MCF 10A (cell line): Measurements from ENCODE around the gene KCNAB3. TPM values are rescaled to one million over a fixed set of nuclear protein-coding genes. Genes with fewer than 3 reads are reported as not detected.

Experiments
- BruUV-seq: library from RNA; stranded (reverse); fragments of 400-500 nt; replicated peaks from 2 replicates; lab custom pipeline; 2021; lab: Mats Ljungman, UMichigan
- CTCF ChIA-PET: fragments of 300-600 bp; sonication (Branson Sonifier 250); formaldehyde crosslinking; extraction: SDS; loops from one replicate; lab custom pipeline; 2021; ENCODE audit warnings: antibody characterized with exemption, inconsistent platforms; lab: Yijun Ruan, JAX
- POLR2A ChIA-PET: fragments of 300-600, 350-650 bp; sonication (Branson Sonifier 250); formaldehyde crosslinking; extraction: SDS; loops from one replicate; lab custom pipeline; 2020; ENCODE audit warnings: antibody characterized with exemption, inconsistent platforms; lab: Yijun Ruan, JAX
- DNase-seq: peaks from one replicate; pipeline ENCODE4 v3.0.0-alpha.2; 2018; ENCODE audit not compliant: unreplicated experiment
- H3K27ac Mint-ChIP-seq: one replicate; pipeline ENCODE4 v1.8.0; 2022; ENCODE audit warnings: mild to moderate bottlenecking, low read depth, mixed read lengths; ENCODE audit not compliant: unreplicated experiment
- H3K27me3 Mint-ChIP-seq: one replicate; pipeline ENCODE4 v1.8.0; 2022; ENCODE audit warnings: mixed read lengths; ENCODE audit not compliant: insufficient read depth, unreplicated experiment
- H3K36me3 Mint-ChIP-seq: one replicate; pipeline ENCODE4 v1.8.0; 2022; ENCODE audit warnings: mild to moderate bottlenecking, moderate library complexity, mixed read lengths; ENCODE audit not compliant: insufficient read depth, unreplicated experiment
- H3K4me1 Mint-ChIP-seq: one replicate; pipeline ENCODE4 v1.8.0; 2022; ENCODE audit warnings: mixed read lengths; ENCODE audit not compliant: insufficient read depth, unreplicated experiment
- H3K4me3 Mint-ChIP-seq: one replicate; pipeline ENCODE4 v1.8.0; 2022; ENCODE audit warnings: mild to moderate bottlenecking, moderate library complexity, mixed read lengths; ENCODE audit not compliant: unreplicated experiment
- H3K9me3 Mint-ChIP-seq: one replicate; pipeline ENCODE4 v1.8.0; 2022; ENCODE audit warnings: mixed read lengths; ENCODE audit not compliant: unreplicated experiment
- intact Hi-C: fragments of 100-400 bp; cut with micrococcal nuclease; formaldehyde crosslinking; loops from 2 replicates; pipeline ENCODE4 v1.14.1; 2022
- total RNA-seq: library from RNA; stranded (reverse); gene quantifications from 2 replicates; pipeline ENCODE4 v1.2.3, GENCODE V29; 2022
- TF ChIP-seq, protein P1 (sequence below): fragments of 200-600 bp; IDR thresholded peaks from one replicate; pipeline ENCODE4 v1.8.0; 2022; ENCODE audit warnings: antibody characterized with exemption, mild to moderate bottlenecking; ENCODE audit not compliant: unreplicated experiment

Gene KCNAB3
- total RNA-seq, 1 experiment from 2014 or later: 4.2 TPM

DNA sequence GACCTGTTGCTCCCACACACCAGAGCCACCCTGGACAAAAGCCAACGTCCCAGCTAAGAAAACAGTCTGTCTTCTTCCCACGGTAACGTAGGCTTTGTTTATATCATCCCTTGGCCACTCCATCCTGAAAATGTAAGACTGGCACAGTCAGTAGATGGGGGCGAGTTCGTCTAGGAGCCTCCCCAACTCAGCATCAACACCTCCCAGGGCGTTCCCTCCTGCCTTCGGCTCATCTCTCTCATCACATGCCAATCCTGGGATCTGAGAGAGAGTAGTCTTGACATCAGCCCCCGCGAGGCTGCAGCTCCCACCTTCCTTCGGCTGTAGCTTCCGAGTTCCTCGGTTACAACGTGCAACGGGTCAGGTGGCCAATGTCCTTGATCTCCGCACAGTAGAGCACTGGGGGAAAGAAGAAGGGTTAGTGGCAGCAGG lies 14.5 kb downstream of the KCNAB3 start:
- Mint-ChIP-seq H3K4me3 (peak overlapping the region; percentile 93), H3K4me1 (peaks cover 26% of the 10 kb centered on the region), H3K27ac (peak overlapping the region; percentile 95), H3K27me3 (no peaks in the 10 kb centered on the region), H3K36me3 (peaks cover 36% of the 10 kb centered on the region), H3K9me3 (no peaks in the 10 kb centered on the region)
- peak; percentile 52 for DNase-seq
- TF ChIP-seq, protein P1, sequence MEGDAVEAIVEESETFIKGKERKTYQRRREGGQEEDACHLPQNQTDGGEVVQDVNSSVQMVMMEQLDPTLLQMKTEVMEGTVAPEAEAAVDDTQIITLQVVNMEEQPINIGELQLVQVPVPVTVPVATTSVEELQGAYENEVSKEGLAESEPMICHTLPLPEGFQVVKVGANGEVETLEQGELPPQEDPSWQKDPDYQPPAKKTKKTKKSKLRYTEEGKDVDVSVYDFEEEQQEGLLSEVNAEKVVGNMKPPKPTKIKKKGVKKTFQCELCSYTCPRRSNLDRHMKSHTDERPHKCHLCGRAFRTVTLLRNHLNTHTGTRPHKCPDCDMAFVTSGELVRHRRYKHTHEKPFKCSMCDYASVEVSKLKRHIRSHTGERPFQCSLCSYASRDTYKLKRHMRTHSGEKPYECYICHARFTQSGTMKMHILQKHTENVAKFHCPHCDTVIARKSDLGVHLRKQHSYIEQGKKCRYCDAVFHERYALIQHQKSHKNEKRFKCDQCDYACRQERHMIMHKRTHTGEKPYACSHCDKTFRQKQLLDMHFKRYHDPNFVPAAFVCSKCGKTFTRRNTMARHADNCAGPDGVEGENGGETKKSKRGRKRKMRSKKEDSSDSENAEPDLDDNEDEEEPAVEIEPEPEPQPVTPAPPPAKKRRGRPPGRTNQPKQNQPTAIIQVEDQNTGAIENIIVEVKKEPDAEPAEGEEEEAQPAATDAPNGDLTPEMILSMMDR: no peak
- no TSS peak for BruUV-seq
- intact Hi-C loops: loop anchor here (1.0 kb wide), 1 partner anchor 17 kb away; the partner anchor contains the start of gene CNTROB
- ChIA-PET CTCF (interaction anchor here (0.6 to 9.4 kb wide), 5 partner anchors 17 to 384 kb away, joined by 3 to 145 read pairs (median 4); partner anchors contain the start of genes CNTROB and TRAPPC1), POLR2A (interaction anchor here (0.6 to 6.3 kb wide), 27 partner anchors 9 to 478 kb away, joined by 3 to 103 read pairs (median 5); partner anchors contain the start of genes CHD3, CNTROB, TP53 and TRAPPC1)

DNA sequence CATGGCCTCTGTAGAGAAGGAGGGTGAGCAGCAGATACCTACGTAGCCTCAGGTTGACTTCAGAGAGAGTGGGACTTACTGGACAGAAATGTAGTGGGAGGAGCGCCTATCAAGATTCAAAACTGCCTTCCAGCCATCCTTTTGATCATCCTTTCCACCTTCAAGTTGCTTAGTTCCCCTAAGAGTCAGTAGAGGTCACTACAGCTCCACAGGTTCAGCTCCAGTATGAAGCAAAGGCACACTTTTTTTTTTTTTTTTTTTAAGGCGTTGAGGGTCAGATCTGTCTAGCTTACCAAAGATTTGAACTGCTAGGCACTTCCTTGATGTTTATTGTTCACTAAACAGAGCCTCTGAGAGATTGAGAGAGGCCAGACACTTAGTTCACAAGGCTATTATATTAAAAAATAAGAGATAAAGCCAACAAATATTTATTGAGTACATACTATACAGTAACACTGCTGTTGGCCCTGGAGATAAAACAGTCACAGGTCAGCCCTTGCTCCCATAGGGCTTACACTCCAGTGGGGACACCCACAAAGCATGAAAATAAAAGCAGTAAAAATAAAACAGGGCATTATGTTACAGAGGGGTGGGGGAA lies 16.6 kb downstream of the KCNAB3 start:
- no TSS peak for BruUV-seq
- ChIA-PET POLR2A (interaction anchor here (0.6 to 1.8 kb wide), 7 partner anchors 19 to 207 kb away, joined by 3 to 11 read pairs (median 6); partner anchors contain the start of genes CNTROB and TRAPPC1), CTCF (interaction anchor here (0.6 to 9.4 kb wide), 24 partner anchors 12 to 447 kb away, joined by 3 to 145 read pairs (median 5); partner anchors contain the start of genes CNTROB and TRAPPC1)
- H3K9me3 Mint-ChIP-seq: no peaks in the 10 kb centered on the region
- peak overlapping the region; percentile 27 for H3K27ac Mint-ChIP-seq
- peak overlapping the region; percentile 53 for H3K4me3 Mint-ChIP-seq
- H3K36me3 Mint-ChIP-seq: peaks cover 58% of the 10 kb centered on the region
- peaks cover 26% of the 10 kb centered on the region for H3K4me1 Mint-ChIP-seq
- TF ChIP-seq, protein P1: peak; percentile 86
- DNase-seq: peak; percentile 84
- intact Hi-C loops: loop anchor here (1.0 kb wide), 5 partner anchors 69 to 144 kb away; no protein-coding TSS in a partner anchor
- no peaks in the 10 kb centered on the region for H3K27me3 Mint-ChIP-seq

DNA sequence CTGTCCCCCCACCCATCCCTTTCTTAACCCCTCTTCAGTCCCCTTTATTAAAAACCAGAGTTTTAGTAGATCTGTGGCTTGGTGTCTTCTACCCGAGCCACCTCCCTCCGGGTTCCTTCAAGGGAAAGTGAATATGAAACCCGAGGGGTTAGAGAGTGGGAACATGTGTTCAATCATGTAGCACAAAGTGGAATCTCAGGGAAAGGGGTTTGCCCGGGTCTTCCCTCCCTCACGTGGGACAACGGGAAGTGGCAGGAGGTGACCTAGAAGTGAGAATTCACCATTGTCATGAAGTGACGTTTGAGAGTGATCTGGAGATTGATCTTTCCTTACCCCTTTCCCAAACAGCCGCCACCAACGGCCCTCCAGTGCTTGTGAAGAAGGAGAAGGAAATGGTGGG lies 18.5 kb downstream of the KCNAB3 start:
- Mint-ChIP-seq H3K27ac (peak overlapping the region; percentile 52), H3K9me3 (no peaks in the 10 kb centered on the region), H3K4me1 (peaks cover 17% of the 10 kb centered on the region), H3K36me3 (peaks cover 69% of the 10 kb centered on the region), H3K27me3 (no peaks in the 10 kb centered on the region), H3K4me3 (no peak overlapping the region)
- no peak for DNase-seq
- no TSS peak for BruUV-seq
- TF ChIP-seq, protein P1: no peak
- ChIA-PET POLR2A (no interaction called here), CTCF (interaction anchor here (1.2 to 9.4 kb wide), 4 partner anchors 13 to 146 kb away, joined by 3 to 145 read pairs (median 22); no protein-coding TSS in a partner anchor)
- intact Hi-C loops: no loop called here

DNA sequence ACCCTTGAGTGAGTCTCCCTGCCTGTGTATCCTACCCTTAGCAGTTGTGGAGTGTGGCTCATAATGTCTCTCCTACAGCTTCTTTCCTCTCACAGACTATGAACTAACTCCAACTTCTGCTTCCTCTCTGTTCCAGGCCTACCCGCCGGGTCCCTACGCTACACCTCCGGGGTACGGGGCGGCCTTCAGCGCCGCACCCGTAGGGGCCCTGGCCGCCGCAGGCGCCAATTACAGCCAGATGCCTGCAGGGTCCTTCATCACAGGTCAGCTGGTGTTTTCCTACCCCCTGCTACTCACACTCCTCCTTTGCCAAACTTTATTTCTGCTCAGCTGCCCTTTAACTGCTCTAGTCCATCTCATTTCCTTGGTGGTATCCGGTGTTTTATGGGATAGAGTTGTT lies 18.9 kb downstream of the KCNAB3 start:
- BruUV-seq: no TSS peak
- Mint-ChIP-seq H3K9me3 (no peaks in the 10 kb centered on the region), H3K4me3 (no peak overlapping the region), H3K4me1 (peaks cover 17% of the 10 kb centered on the region), H3K36me3 (peaks cover 72% of the 10 kb centered on the region), H3K27me3 (no peaks in the 10 kb centered on the region), H3K27ac (peak overlapping the region; percentile 52)
- no peak for DNase-seq
- ChIA-PET POLR2A (interaction anchor here (0.7 kb wide), 1 partner anchor 21 kb away, joined by 3 read pairs; the partner anchor contains the start of genes CNTROB and TRAPPC1), CTCF (interaction anchor here (0.8 to 4.0 kb wide), 4 partner anchors 10 to 146 kb away, joined by 3 to 24 read pairs (median 5); no protein-coding TSS in a partner anchor)
- TF ChIP-seq, protein P1: no peak
- intact Hi-C loops: no loop called here
